Thyroid gland (tissue), 4 donors: ENCODE results near the gene EXOC4.

Experiments used
- POLR2A ChIP-seq, 2 donors: fragments of 450-650 bp; IDR thresholded peaks; one replicate each; pipeline ENCODE4 v1.6.1; 2017; ENCODE audit warnings: antibody characterized with exemption in 2 of 2, mild to moderate bottlenecking in 2 of 2, moderate library complexity in 1 of 2
- TF ChIP-seq, protein P1 (sequence below), 6 experiments: fragments of 200-600 bp in 3 of 6; fragments of 450-650 bp in 3 of 6; sonication (generic) in 3 of 6; IDR thresholded peaks; one replicate each; pipeline ENCODE4 v1.5.1; 2016 to 2019; ENCODE audit warnings: antibody characterized with exemption in 6 of 6, mild to moderate bottlenecking in 2 of 6, inconsistent platforms in 1 of 6, moderate library complexity in 1 of 6

DNA sequence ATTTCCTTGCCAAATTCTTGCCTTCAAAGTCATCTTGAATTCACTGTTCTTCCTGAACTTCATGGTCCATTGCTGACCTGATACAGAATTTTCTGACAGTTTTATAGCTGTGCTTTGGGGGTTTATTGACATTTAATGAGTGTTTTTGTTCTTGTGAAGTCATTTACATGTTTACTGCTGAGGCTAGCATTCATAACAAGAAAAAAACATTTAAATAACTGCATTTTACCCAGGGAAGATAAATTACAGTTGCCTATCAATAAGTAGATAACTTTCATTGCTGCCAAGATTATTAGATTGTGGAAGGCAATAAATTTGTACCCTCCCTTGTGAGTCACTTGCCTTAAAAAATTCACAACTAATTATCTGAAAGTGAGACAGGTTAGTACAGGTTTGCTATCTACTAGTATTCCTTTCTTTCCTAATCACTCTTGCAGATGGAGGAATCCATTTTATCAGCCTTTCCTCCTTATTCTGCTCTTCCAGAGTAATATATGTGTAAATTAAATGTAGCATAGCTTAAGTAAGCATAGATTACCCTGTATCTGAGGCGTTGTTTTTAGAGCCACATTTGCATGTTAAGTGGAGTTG, 178.4 kb downstream of the EXOC4 start:
- TF ChIP-seq, protein P1, sequence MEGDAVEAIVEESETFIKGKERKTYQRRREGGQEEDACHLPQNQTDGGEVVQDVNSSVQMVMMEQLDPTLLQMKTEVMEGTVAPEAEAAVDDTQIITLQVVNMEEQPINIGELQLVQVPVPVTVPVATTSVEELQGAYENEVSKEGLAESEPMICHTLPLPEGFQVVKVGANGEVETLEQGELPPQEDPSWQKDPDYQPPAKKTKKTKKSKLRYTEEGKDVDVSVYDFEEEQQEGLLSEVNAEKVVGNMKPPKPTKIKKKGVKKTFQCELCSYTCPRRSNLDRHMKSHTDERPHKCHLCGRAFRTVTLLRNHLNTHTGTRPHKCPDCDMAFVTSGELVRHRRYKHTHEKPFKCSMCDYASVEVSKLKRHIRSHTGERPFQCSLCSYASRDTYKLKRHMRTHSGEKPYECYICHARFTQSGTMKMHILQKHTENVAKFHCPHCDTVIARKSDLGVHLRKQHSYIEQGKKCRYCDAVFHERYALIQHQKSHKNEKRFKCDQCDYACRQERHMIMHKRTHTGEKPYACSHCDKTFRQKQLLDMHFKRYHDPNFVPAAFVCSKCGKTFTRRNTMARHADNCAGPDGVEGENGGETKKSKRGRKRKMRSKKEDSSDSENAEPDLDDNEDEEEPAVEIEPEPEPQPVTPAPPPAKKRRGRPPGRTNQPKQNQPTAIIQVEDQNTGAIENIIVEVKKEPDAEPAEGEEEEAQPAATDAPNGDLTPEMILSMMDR (IDR thresholded peaks at IDR 0.05) = no peak
- TF ChIP-seq POLR2A (IDR thresholded peaks at IDR 0.05) = no peak
